Vagina (tissue), 2 donors: ENCODE data around the gene C11orf65. TPM values are rescaled to one million over a fixed set of nuclear protein-coding genes. Genes with fewer than 3 reads are reported as not detected.
"Not testable (repeated sequence)": the region's sequence is repeated elsewhere in the genome, so short reads cannot be mapped to it uniquely, and the experiment has no call there.

Source experiments
- DNase-seq, 2 donors: peaks; one replicate each; pipeline ENCODE4 v3.0.0-alpha.2; 2017; ENCODE audit errors: extremely low spot score in 2 of 2
- H3K27ac ChIP-seq: fragments of 200-600 bp; sonication (generic); one replicate; pipeline ENCODE4 v1.5.1; 2019
- H3K27me3 ChIP-seq: fragments of 200-600 bp; sonication (generic); one replicate; pipeline ENCODE4 v1.5.1; 2019
- H3K36me3 ChIP-seq, 2 donors: fragments of 200-600 bp; sonication (generic); one replicate each; pipeline ENCODE4 v1.5.1; 2017 to 2019
- H3K4me1 ChIP-seq: fragments of 200-600 bp; sonication (generic); one replicate; pipeline ENCODE4 v1.5.1; 2019
- H3K4me3 ChIP-seq, 2 donors: fragments of 200-600 bp; sonication (generic); 1 replicate in 1 of 2; 2 replicates in 1 of 2; pipeline ENCODE4 v1.5.1; 2016 to 2019
- H3K9me3 ChIP-seq: fragments of 200-600 bp; sonication (generic); one replicate; pipeline ENCODE4 v1.5.1; 2019
- CTCF ChIP-seq, 3 experiments: fragments of 450-650 bp in 2 of 3; fragments of 200-600 bp in 1 of 3; sonication (generic) in 1 of 3; IDR thresholded peaks; one replicate each; pipeline ENCODE4 v1.5.1; 2017 to 2019; ENCODE audit warnings: antibody characterized with exemption in 3 of 3, mild to moderate bottlenecking in 2 of 3, moderate library complexity in 2 of 3
- POLR2A ChIP-seq, 2 donors: fragments of 450-650 bp; IDR thresholded peaks; one replicate each; pipeline ENCODE4 v1.6.1; 2017; ENCODE audit warnings: antibody characterized with exemption in 2 of 2, mild to moderate bottlenecking in 2 of 2, moderate library complexity in 2 of 2
- POLR2AphosphoS5 ChIP-seq, 2 donors: sonication (generic); formaldehyde crosslinking; IDR thresholded peaks; one replicate each; pipeline ENCODE4 v1.9.0; 2017; ENCODE audit warnings: antibody characterized with exemption in 2 of 2, mild to moderate bottlenecking in 2 of 2, low read depth in 1 of 2; ENCODE audit not compliant: insufficient read depth in 1 of 2
- intact Hi-C: fragments of 100-400 bp; cut with DNase I; formaldehyde crosslinking; loops from one replicate; pipeline ENCODE4 v1.15.1; 2023
- total RNA-seq: library from RNA; depleted of rRNA; stranded (reverse); fragments of >200 nt; gene quantifications from one replicate; pipeline ENCODE4 v1.2.3, GENCODE V29; 2016

Gene C11orf65
- total RNA-seq, 1 donor from 2014 or later = 0.25 TPM

GRCh38 chr11:108472681-108473080 is 5.4 kb upstream of the C11orf65 start:
- Histone ChIP-seq H3K27me3 (no peaks in the 10 kb centered on the region), H3K4me3 (no peak overlapping the region), H3K4me1 (peaks cover 8% of the 10 kb centered on the region), H3K9me3 (no peaks in the 10 kb centered on the region), H3K27ac (no peak overlapping the region), H3K36me3 (peaks cover 0 to 35% of the 10 kb centered on the region in 2 donors)
- TF ChIP-seq POLR2A (IDR thresholded peaks at IDR 0.05) (no peak), POLR2AphosphoS5 (IDR thresholded peaks at IDR 0.05; ENCODE audit: insufficient read depth in 1 of 2, low read depth in 1 of 2) (no peak), CTCF (IDR thresholded peaks at IDR 0.05) (no peak)
- no peak for DNase-seq
- intact Hi-C loops = no loop called here

DNA sequence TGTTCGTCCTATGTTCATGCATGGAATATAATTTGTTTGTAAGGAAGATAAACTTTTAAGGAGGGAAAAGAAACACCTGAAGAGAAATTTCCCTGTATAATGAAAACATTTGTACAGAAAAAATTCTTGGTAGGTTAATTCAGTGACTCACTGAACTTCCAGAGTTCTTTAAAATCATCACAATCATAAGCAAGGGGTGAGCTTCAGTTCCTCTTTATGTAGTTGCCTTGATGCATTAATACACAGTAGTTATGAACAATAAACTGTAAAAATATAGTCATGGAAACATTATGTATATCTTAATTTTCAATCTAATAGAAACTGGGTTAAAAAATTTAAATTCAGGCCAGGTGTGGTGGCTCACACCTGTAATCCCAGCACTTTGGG is 1.1 kb upstream of the C11orf65 start:
- TF ChIP-seq CTCF (IDR thresholded peaks at IDR 0.05) (no peak), POLR2A (IDR thresholded peaks at IDR 0.05) (no peak), POLR2AphosphoS5 (IDR thresholded peaks at IDR 0.05; ENCODE audit: insufficient read depth in 1 of 2, low read depth in 1 of 2) (no peak)
- H3K4me3 ChIP-seq = no peak overlapping the region
- intact Hi-C loops = no loop called here
- H3K36me3 ChIP-seq = peaks cover 0 to 5% of the 10 kb centered on the region in 2 donors
- H3K4me1 ChIP-seq = peaks cover 15% of the 10 kb centered on the region
- DNase-seq = no peak
- H3K27ac ChIP-seq = no peak overlapping the region
- no peaks in the 10 kb centered on the region for H3K27me3 ChIP-seq
- no peaks in the 10 kb centered on the region for H3K9me3 ChIP-seq

- Histone ChIP-seq H3K36me3 (no peaks in the 10 kb centered on the region), H3K27ac (peak overlapping the region; percentile 89), H3K4me1 (peaks cover 15% of the 10 kb centered on the region), H3K9me3 (no peaks in the 10 kb centered on the region), H3K27me3 (no peaks in the 10 kb centered on the region), H3K4me3 (peak overlapping the region; percentile 48 to 68)
- intact Hi-C loops = no loop called here
- DNase-seq = no peak
- TF ChIP-seq POLR2AphosphoS5 (IDR thresholded peaks at IDR 0.05; ENCODE audit: insufficient read depth in 1 of 2, low read depth in 1 of 2) (no peak), CTCF (IDR thresholded peaks at IDR 0.05) (no peak), POLR2A (IDR thresholded peaks at IDR 0.05) (no peak)
These were observed 924 bp downstream of the C11orf65 start for GRCh38 chr11:108466405-108466804.

GRCh38 chr11:108453207-108453835 is 14.0 kb downstream of the C11orf65 start:
- intact Hi-C loops = no loop called here
- Histone ChIP-seq H3K27me3 (no peaks in the 10 kb centered on the region), H3K4me3 (no peak overlapping the region), H3K36me3 (no peaks in the 10 kb centered on the region), H3K27ac (no peak overlapping the region), H3K9me3 (peaks cover 3% of the 10 kb centered on the region), H3K4me1 (no peaks in the 10 kb centered on the region)
- TF ChIP-seq POLR2A (IDR thresholded peaks at IDR 0.05) (no peak), CTCF (IDR thresholded peaks at IDR 0.05) (no peak), POLR2AphosphoS5 (IDR thresholded peaks at IDR 0.05; ENCODE audit: insufficient read depth in 1 of 2, low read depth in 1 of 2) (no peak)
- no peak for DNase-seq

DNA sequence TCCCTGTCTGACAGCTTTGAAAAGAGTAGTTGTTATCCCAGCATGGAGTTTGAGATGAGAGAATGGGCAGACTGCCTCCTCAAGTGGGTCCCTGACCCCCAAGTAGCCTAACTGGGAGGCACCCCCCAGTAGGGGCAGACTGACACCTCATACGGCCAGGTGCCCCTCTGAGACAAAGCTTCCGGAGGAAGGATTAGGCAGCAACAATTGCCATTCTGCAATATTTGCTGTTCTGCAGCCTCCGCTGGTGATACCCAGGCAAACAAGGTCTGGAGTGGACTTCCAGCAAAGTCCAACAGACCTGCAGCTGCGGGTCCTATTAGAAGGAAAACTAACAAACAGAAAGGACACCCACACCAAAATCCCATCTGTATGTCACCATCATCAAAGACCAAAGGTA is 25.9 kb downstream of the C11orf65 start:
- H3K9me3 ChIP-seq, H3K36me3 ChIP-seq, H3K27ac ChIP-seq, H3K4me3 ChIP-seq, intact Hi-C loops, H3K4me1 ChIP-seq, H3K27me3 ChIP-seq, DNase-seq: not testable (repeated sequence)
